H1 (cell line): Measurements from ENCODE around the gene RIPPLY1. TPM values are rescaled to one million over a fixed set of nuclear protein-coding genes. Genes with fewer than 3 reads are reported as not detected.
A peak's percentile ranks its signal among the peaks of the same experiment; 100 is the strongest.

Experiments
- CTCF ChIA-PET: fragments of 300-600 bp; sonication (Branson Sonifier 250); formaldehyde crosslinking; loops from one replicate; lab custom pipeline; 2021; ENCODE audit not compliant: partially characterized antibody; lab: Charles Lee
- POLR2A ChIA-PET: fragments of 300-600 bp; sonication (Branson Sonifier 250); formaldehyde crosslinking; loops from one replicate; lab custom pipeline; 2021; ENCODE audit warnings: inconsistent platforms; ENCODE audit not compliant: partially characterized antibody; lab: Charles Lee
- DNase-seq, 2 experiments: peaks; one replicate each; pipeline versions ENCODE4 v3.0.0 to v3.0.0-alpha.2; 2010 to 2022; ENCODE audit warnings: low spot score in 2 of 2, low read depth in 1 of 2, mixed read lengths in 1 of 2
- FAIRE-seq: peaks from 2 replicates; lab custom pipeline; 2011; peaks lifted over from hg19 to GRCh38; lab: Jason Lieb, UNC
- H2AFZ ChIP-seq: 2 replicates; pipeline ENCODE4 v1.8.1; 2012; ENCODE audit warnings: low read length, inconsistent platforms
- H2AK5ac ChIP-seq: 2 replicates; pipeline ENCODE4 v1.6.1; 2013; ENCODE audit warnings: low read depth, low read length
- H2BK120ac ChIP-seq: replicated peaks from 2 replicates; pipeline ENCODE3; 2013; ENCODE audit warnings: low read depth, low read length, inconsistent platforms
- H2BK12ac ChIP-seq: 2 replicates; pipeline ENCODE4 v1.6.1; 2013; ENCODE audit warnings: low read depth, low read length
- H2BK15ac ChIP-seq: 2 replicates; pipeline ENCODE4 v1.6.1; 2013; ENCODE audit warnings: low read length
- H2BK20ac ChIP-seq: 2 replicates; pipeline ENCODE4 v1.6.1; 2013; ENCODE audit warnings: low read length
- H2BK5ac ChIP-seq: 2 replicates; pipeline ENCODE4 v1.6.1; 2013; ENCODE audit warnings: low read depth, low read length
- H3K14ac ChIP-seq: 2 replicates; pipeline ENCODE4 v1.6.1; 2013; ENCODE audit warnings: inconsistent platforms; ENCODE audit not compliant: insufficient read length
- H3K18ac ChIP-seq: 2 replicates; pipeline ENCODE4 v1.6.1; 2013; ENCODE audit warnings: low read length; ENCODE audit errors: extremely low read depth
- H3K23ac ChIP-seq: 2 replicates; pipeline ENCODE4 v1.6.1; 2013; ENCODE audit warnings: inconsistent platforms; ENCODE audit not compliant: insufficient read length
- H3K23me2 ChIP-seq: 2 replicates; pipeline ENCODE4 v1.6.1; 2013; ENCODE audit warnings: low read depth, low read length
- H3K27ac ChIP-seq: 2 replicates; pipeline ENCODE4 v1.6.1; 2011; ENCODE audit warnings: low read depth, low read length, inconsistent platforms
- H3K27me3 ChIP-seq, 4 experiments: replicated peaks in 1 of 4; 1 replicate in 1 of 4; 2 replicates in 3 of 4; pipeline versions ENCODE4 v1.6.1 to v1.8.1; 2011 to 2013; ENCODE audit warnings: low read length in 3 of 4, mild to moderate bottlenecking in 3 of 4, inconsistent platforms in 2 of 4, mixed read lengths in 2 of 4, moderate library complexity in 1 of 4; ENCODE audit not compliant: control insufficient read depth in 3 of 4, insufficient read depth in 3 of 4; ENCODE audit errors: extremely low read depth in 1 of 4
- H3K36me3 ChIP-seq, 4 experiments: 2 replicates each; pipeline versions ENCODE4 v1.6.1 to v1.8.1; 2011 to 2013; ENCODE audit warnings: mild to moderate bottlenecking in 4 of 4, low read length in 3 of 4, moderate library complexity in 2 of 4, control low read depth in 1 of 4, inconsistent platforms in 1 of 4; ENCODE audit not compliant: insufficient read depth in 4 of 4, control insufficient read depth in 2 of 4
- H3K4ac ChIP-seq: replicated peaks from 2 replicates; pipeline ENCODE3; 2013; ENCODE audit warnings: low read length, low read depth, mixed read lengths, inconsistent platforms; ENCODE audit not compliant: insufficient read length
- H3K4me1 ChIP-seq, 4 experiments: replicated peaks in 1 of 4; 1 replicate in 1 of 4; 2 replicates in 3 of 4; pipeline versions ENCODE4 v1.6.1 to v1.8.1; 2011 to 2013; ENCODE audit warnings: low read length in 3 of 4, inconsistent platforms in 2 of 4, mixed read lengths in 1 of 4; ENCODE audit not compliant: insufficient read depth in 4 of 4, control insufficient read depth in 3 of 4
- H3K4me2 ChIP-seq, 2 experiments: 2 replicates each; pipeline versions ENCODE4 v1.6.1 to v1.8.1; 2011 to 2013; ENCODE audit warnings: low read depth in 2 of 2, low read length in 2 of 2, control low read depth in 1 of 2, inconsistent platforms in 1 of 2, mild to moderate bottlenecking in 1 of 2; ENCODE audit not compliant: insufficient read depth in 1 of 2
- H3K4me3 ChIP-seq, 4 experiments: fragments of 200-600, 300-600 bp in 1 of 4; sonication (generic), shearing (Covaris generic), sonication (Bioruptor Twin) in 1 of 4; 2 replicates each; pipeline versions ENCODE4 v1.5.1 to v1.8.1; 2011 to 2016; ENCODE audit warnings: low read length in 4 of 4, low read depth in 3 of 4, control low read depth in 2 of 4, inconsistent platforms in 2 of 4, mild to moderate bottlenecking in 2 of 4, mixed read lengths in 1 of 4, moderate library complexity in 1 of 4; ENCODE audit not compliant: insufficient read depth in 2 of 4; ENCODE audit errors: extremely low read depth in 1 of 4
- H3K56ac ChIP-seq: replicated peaks from 2 replicates; pipeline ENCODE3; 2013; ENCODE audit warnings: low read depth, mild to moderate bottlenecking, mixed read lengths, low read length, inconsistent platforms; ENCODE audit not compliant: insufficient read length
- H3K79me1 ChIP-seq: 2 replicates; pipeline ENCODE4 v1.6.1; 2013; ENCODE audit warnings: low read depth, low read length, control low read depth
- H3K79me2 ChIP-seq, 2 experiments: 2 replicates each; pipeline versions ENCODE4 v1.6.1 to v1.8.1; 2012 to 2013; ENCODE audit warnings: low read length in 2 of 2, mild to moderate bottlenecking in 2 of 2, inconsistent platforms in 1 of 2; ENCODE audit not compliant: insufficient read depth in 2 of 2, control insufficient read depth in 1 of 2
- H3K9ac ChIP-seq, 4 experiments: replicated peaks in 1 of 4; 1 replicate in 1 of 4; 2 replicates in 3 of 4; pipeline versions ENCODE4 v1.6.1 to v1.8.1; 2011 to 2013; ENCODE audit warnings: low read depth in 3 of 4, low read length in 3 of 4, control low read depth in 2 of 4, mild to moderate bottlenecking in 2 of 4, moderate library complexity in 2 of 4, inconsistent platforms in 1 of 4; ENCODE audit errors: extremely low read depth in 1 of 4
- H3K9me3 ChIP-seq, 2 experiments: 2 replicates each; pipeline versions ENCODE4 v1.6.1 to v1.8.1; 2012 to 2013; ENCODE audit warnings: mild to moderate bottlenecking in 2 of 2, moderate library complexity in 2 of 2, control low read depth in 1 of 2, inconsistent platforms in 1 of 2, low read depth in 1 of 2, low read length in 1 of 2, mixed read lengths in 1 of 2; ENCODE audit not compliant: insufficient read depth in 2 of 2
- H4K20me1 ChIP-seq, 2 experiments: replicated peaks in 1 of 2; 2 replicates each; pipeline versions ENCODE3 to v1.8.1; 2011 to 2013; ENCODE audit warnings: inconsistent platforms in 2 of 2, low read length in 2 of 2, mild to moderate bottlenecking in 1 of 2; ENCODE audit not compliant: insufficient read depth in 2 of 2, control insufficient read depth in 1 of 2
- H4K5ac ChIP-seq: 2 replicates; pipeline ENCODE4 v1.6.1; 2013; ENCODE audit warnings: low read length, low read depth, mixed read lengths, inconsistent platforms; ENCODE audit not compliant: insufficient read length
- H4K8ac ChIP-seq: 2 replicates; pipeline ENCODE4 v1.8.0; 2013; ENCODE audit warnings: mild to moderate bottlenecking, moderate library complexity, low read length, inconsistent platforms; ENCODE audit not compliant: insufficient read depth; ENCODE audit errors: extremely low read depth
- H4K91ac ChIP-seq: replicated peaks from 2 replicates; pipeline ENCODE3; 2013; ENCODE audit warnings: low read length, mixed read lengths, inconsistent platforms; ENCODE audit not compliant: insufficient read length
- KDM1A ChIP-seq: fragments of 200-600, 300-600 bp; sonication (generic); IDR thresholded peaks from 2 replicates; pipeline ENCODE4 v1.7.1; 2016; ENCODE audit warnings: mild to moderate bottlenecking, low read length, borderline replicate concordance
- NANOG ChIP-seq: IDR thresholded peaks from 2 replicates; pipeline ENCODE4 v1.6.1; 2011; ENCODE audit warnings: low read length, low read depth, mild to moderate bottlenecking, inconsistent platforms; ENCODE audit not compliant: insufficient read depth, poor library complexity, severe bottlenecking
- YY1 ChIP-seq: IDR thresholded peaks from 2 replicates; pipeline ENCODE4 v1.6.1; 2011; ENCODE audit warnings: low read depth, mild to moderate bottlenecking, low read length
- WGBS, 2 experiments: shearing (Covaris generic) in 1 of 2; methylation state at CpG; one replicate each; pipeline versions ENCODE4 v1.1.6 to v1.1.7; 2013 to 2015; ENCODE audit warnings: low lambda C conversion rate in 2 of 2, mixed read lengths in 2 of 2, inconsistent platforms in 1 of 2, low coverage in 1 of 2, missing lambda C conversion rate in 1 of 2; ENCODE audit not compliant: insufficient replicate concordance in 2 of 2, insufficient coverage in 1 of 2, insufficient read length in 1 of 2; ENCODE audit errors: extremely low coverage in 1 of 2, missing lambda C conversion rate in 1 of 2; 5-methylcytosine and 5-hydroxymethylcytosine counted together
- polyA plus RNA-seq, 7 experiments: library from polyadenylated mRNA; depleted of rRNA in 3 of 7; stranded (reverse) in 5 of 7; unstranded in 2 of 7; fragments of >200 nt in 5 of 7; fragments of 200-250 nt in 2 of 7; gene quantifications; 1 replicate in 5 of 7; 2 replicates in 1 of 7; 4 replicates in 1 of 7; pipeline versions ENCODE4 v1.2.1 to v1.2.3, GENCODE V29; 2011 to 2013; ENCODE audit warnings: missing spikeins in 2 of 7, mixed read lengths in 2 of 7
- total RNA-seq: library from RNA; stranded (reverse); fragmentation: NEBNext Ultra II Directional; extraction: Animal tissue kit (Norgen Biotek cat#: 25700); gene quantifications from 2 replicates; pipeline ENCODE4 v1.2.1, GENCODE V29; 2021

RIPPLY1 gene
- total and polyA plus RNA-seq, 2 of the 8 experiments (the other 6 are each of a cell fraction or from before 2014, with no cell fraction given), result not detected

DNA sequence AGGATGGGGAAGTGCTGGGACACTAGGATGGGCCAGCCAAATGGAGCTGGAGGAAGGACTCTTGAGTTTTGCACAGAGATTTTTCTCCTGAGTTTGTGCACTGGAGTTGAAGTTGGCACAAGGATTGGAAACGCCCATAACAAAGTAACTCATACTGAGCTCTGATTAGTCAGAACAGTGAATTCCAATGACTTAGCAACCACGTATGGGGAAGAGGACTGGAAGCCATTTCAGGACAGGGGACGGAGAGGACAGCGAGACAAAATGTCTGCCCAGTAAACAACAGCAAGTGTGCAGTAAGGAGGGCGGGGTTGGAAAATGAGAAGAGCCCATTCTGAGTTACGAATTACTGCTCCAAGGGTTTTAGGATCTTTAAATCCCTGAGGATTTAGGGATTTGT, 5.9 kb downstream of the RIPPLY1 start:
- H3K27me3 ChIP-seq, result no peaks in the 10 kb centered on the region
- CTCF ChIA-PET, result interaction anchor here (1.0 to 5.6 kb wide), 11 partner anchors 9 to 574 kb away, joined by 3 to 50 read pairs (median 5); no protein-coding TSS in a partner anchor
- no peak overlapping the region for H3K4me3 ChIP-seq
- no peak overlapping the region for H3K9ac ChIP-seq
- H2BK12ac ChIP-seq, result no peak overlapping the region
- H4K5ac ChIP-seq, result no peak overlapping the region
- H2BK20ac ChIP-seq, result no peak overlapping the region
- no peak overlapping the region for H3K23ac ChIP-seq
- no peaks in the 10 kb centered on the region for H4K20me1 ChIP-seq
- no peak overlapping the region for H3K4ac ChIP-seq
- no peak overlapping the region for H2BK15ac ChIP-seq
- H3K4me2 ChIP-seq, result no peak overlapping the region
- no peaks in the 10 kb centered on the region for H3K9me3 ChIP-seq
- no peak overlapping the region for H2AK5ac ChIP-seq
- no peak overlapping the region for H2BK120ac ChIP-seq
- H3K79me1 ChIP-seq, result no peaks in the 10 kb centered on the region
- no peak overlapping the region for H2BK5ac ChIP-seq
- TF ChIP-seq KDM1A (no peak), YY1 (peak; percentile 84), NANOG (no peak)
- no peak overlapping the region for H4K91ac ChIP-seq
- H3K27ac ChIP-seq, result no peak overlapping the region
- POLR2A ChIA-PET, result no interaction called here
- WGBS, 2 experiments, result 90% methylated on average over 6 of the region's 6 CpGs; no CpG with 5 or more reads in 1 of the 2 experiments
- H3K56ac ChIP-seq, result no peak overlapping the region
- no peak for FAIRE-seq
- no peak overlapping the region for H3K14ac ChIP-seq
- no peaks in the 10 kb centered on the region; a peak in 1 of 7 replicates for H3K4me1 ChIP-seq
- DNase-seq, result no peak
- no peaks in the 10 kb centered on the region for H3K36me3 ChIP-seq
- H3K23me2 ChIP-seq, result no peaks in the 10 kb centered on the region
- H2AFZ ChIP-seq, result no peak overlapping the region
- no peaks in the 10 kb centered on the region for H3K79me2 ChIP-seq
- H3K18ac ChIP-seq, result no peak overlapping the region
- no peak overlapping the region for H4K8ac ChIP-seq
